ENCODE measurements around the gene VPS36.
"Not testable (repeated sequence)": the region's sequence is repeated elsewhere in the genome, so short reads cannot be mapped to it uniquely, and the experiment has no call there.

DNA sequence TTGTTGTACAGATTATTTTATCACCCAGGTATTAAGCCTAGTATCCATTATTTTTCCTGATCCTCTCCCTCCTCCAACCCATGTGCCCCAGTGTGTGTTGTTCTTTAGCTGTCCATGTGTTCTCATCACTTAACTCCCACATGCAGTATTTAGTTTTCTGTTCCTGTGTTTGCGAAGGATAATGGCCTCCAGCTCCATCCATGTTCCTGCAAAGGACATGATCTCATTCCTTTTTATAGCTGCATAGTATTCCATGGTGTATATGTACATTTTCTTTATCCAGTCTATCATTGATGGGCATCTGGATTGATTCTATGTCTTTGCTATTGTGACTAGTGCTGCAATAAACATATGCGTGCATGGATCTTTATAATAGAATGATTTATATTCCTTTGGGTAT lies 18.1 kb upstream of the VPS36 start:
- TF ChIP-seq, protein P1, sequence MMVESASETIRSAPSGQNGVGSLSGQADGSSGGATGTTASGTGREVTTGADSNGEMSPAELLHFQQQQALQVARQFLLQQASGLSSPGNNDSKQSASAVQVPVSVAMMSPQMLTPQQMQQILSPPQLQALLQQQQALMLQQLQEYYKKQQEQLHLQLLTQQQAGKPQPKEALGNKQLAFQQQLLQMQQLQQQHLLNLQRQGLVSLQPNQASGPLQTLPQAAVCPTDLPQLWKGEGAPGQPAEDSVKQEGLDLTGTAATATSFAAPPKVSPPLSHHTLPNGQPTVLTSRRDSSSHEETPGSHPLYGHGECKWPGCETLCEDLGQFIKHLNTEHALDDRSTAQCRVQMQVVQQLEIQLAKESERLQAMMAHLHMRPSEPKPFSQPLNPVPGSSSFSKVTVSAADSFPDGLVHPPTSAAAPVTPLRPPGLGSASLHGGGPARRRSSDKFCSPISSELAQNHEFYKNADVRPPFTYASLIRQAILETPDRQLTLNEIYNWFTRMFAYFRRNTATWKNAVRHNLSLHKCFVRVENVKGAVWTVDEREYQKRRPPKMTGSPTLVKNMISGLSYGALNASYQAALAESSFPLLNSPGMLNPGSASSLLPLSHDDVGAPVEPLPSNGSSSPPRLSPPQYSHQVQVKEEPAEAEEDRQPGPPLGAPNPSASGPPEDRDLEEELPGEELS (CRISPR knock-in tag; IDR thresholded peaks at IDR 0.05), result not testable (repeated sequence)
- TF ChIP-seq RELA (CRISPR knock-in tag; IDR thresholded peaks at IDR 0.05; ENCODE audit: borderline replicate concordance); TEAD4 (CRISPR knock-in tag; IDR thresholded peaks at IDR 0.05); JAZF1 (CRISPR knock-in tag; IDR thresholded peaks at IDR 0.05); NR3C1 (CRISPR knock-in tag; conservative IDR thresholded peaks at IDR 0.05; ENCODE audit: low read depth); ZNF423 (CRISPR knock-in tag; IDR thresholded peaks at IDR 0.05): not testable (repeated sequence)
- TF ChIP-seq, protein P2, sequence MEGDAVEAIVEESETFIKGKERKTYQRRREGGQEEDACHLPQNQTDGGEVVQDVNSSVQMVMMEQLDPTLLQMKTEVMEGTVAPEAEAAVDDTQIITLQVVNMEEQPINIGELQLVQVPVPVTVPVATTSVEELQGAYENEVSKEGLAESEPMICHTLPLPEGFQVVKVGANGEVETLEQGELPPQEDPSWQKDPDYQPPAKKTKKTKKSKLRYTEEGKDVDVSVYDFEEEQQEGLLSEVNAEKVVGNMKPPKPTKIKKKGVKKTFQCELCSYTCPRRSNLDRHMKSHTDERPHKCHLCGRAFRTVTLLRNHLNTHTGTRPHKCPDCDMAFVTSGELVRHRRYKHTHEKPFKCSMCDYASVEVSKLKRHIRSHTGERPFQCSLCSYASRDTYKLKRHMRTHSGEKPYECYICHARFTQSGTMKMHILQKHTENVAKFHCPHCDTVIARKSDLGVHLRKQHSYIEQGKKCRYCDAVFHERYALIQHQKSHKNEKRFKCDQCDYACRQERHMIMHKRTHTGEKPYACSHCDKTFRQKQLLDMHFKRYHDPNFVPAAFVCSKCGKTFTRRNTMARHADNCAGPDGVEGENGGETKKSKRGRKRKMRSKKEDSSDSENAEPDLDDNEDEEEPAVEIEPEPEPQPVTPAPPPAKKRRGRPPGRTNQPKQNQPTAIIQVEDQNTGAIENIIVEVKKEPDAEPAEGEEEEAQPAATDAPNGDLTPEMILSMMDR (IDR thresholded peaks at IDR 0.05), result not testable (repeated sequence)
- TF ChIP-seq, protein P3, sequence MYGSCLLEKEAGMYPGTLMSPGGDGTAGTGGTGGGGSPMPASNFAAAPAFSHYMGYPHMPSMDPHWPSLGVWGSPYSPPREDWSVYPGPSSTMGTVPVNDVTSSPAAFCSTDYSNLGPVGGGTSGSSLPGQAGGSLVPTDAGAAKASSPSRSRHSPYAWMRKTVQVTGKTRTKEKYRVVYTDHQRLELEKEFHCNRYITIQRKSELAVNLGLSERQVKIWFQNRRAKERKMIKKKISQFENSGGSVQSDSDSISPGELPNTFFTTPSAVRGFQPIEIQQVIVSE (CRISPR knock-in tag; IDR thresholded peaks at IDR 0.05; ENCODE audit: borderline replicate concordance), result not testable (repeated sequence)
- TF ChIP-seq, protein P4, sequence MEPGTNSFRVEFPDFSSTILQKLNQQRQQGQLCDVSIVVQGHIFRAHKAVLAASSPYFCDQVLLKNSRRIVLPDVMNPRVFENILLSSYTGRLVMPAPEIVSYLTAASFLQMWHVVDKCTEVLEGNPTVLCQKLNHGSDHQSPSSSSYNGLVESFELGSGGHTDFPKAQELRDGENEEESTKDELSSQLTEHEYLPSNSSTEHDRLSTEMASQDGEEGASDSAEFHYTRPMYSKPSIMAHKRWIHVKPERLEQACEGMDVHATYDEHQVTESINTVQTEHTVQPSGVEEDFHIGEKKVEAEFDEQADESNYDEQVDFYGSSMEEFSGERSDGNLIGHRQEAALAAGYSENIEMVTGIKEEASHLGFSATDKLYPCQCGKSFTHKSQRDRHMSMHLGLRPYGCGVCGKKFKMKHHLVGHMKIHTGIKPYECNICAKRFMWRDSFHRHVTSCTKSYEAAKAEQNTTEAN (CRISPR knock-in tag; IDR thresholded peaks at IDR 0.05), result not testable (repeated sequence)
- TF ChIP-seq, protein P5, sequence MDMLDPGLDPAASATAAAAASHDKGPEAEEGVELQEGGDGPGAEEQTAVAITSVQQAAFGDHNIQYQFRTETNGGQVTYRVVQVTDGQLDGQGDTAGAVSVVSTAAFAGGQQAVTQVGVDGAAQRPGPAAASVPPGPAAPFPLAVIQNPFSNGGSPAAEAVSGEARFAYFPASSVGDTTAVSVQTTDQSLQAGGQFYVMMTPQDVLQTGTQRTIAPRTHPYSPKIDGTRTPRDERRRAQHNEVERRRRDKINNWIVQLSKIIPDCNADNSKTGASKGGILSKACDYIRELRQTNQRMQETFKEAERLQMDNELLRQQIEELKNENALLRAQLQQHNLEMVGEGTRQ (CRISPR knock-in tag; IDR thresholded peaks at IDR 0.05), result not testable (repeated sequence)

Measured in WTC11 (cell line).